SK-N-SH (cell line): Measurements from ENCODE around the gene MRPL53. TPM values are rescaled to one million over a fixed set of nuclear protein-coding genes. Genes with fewer than 3 reads are reported as not detected.

Experiments
- CTCF ChIA-PET: fragments of 300-600, 350-600 bp; formaldehyde crosslinking; extraction: SDS; loops from one replicate; lab custom pipeline; 2021; lab: Yijun Ruan, JAX
- POLR2A ChIA-PET: fragments of 350-600 bp; sonication (Branson Sonifier 250); formaldehyde crosslinking; extraction: SDS; loops from one replicate; lab custom pipeline; 2020; ENCODE audit warnings: antibody characterized with exemption, inconsistent platforms; lab: Yijun Ruan, JAX
- DNase-seq: peaks from one replicate; pipeline ENCODE4 v3.0.0; 2012
- H2AFZ ChIP-seq: fragments of 200-600 bp; sonication (generic); 2 replicates; pipeline ENCODE4 v1.8.1; 2016; ENCODE audit warnings: antibody characterized with exemption, mild to moderate bottlenecking, low read depth
- H3F3A ChIP-seq: fragments of 200-600 bp; sonication (generic); replicated peaks from 2 replicates; pipeline ENCODE3; 2016; ENCODE audit warnings: antibody characterized with exemption, mild to moderate bottlenecking; ENCODE audit not compliant: insufficient read depth
- H3K27ac ChIP-seq, 2 experiments: fragments of 200-500 bp in 1 of 2; fragments of 200-600 bp in 1 of 2; sonication (Bioruptor generic) in 1 of 2; sonication (generic), shearing (Covaris generic) in 1 of 2; 2 replicates each; pipeline versions ENCODE4 v1.5.1 to v1.6.1; 2014 to 2016; ENCODE audit warnings: low read depth in 2 of 2, inconsistent platforms in 1 of 2, low read length in 1 of 2, mild to moderate bottlenecking in 1 of 2, mixed read lengths in 1 of 2
- H3K27me3 ChIP-seq: fragments of 200-600 bp; sonication (generic), shearing (Covaris generic); 2 replicates; pipeline ENCODE4 v1.6.1; 2016; ENCODE audit warnings: mixed run types; ENCODE audit not compliant: insufficient read depth
- H3K36me3 ChIP-seq, 2 experiments: fragments of 200-500 bp in 1 of 2; fragments of 200-600 bp in 1 of 2; sonication (Bioruptor generic) in 1 of 2; sonication (generic) in 1 of 2; replicated peaks in 1 of 2; 2 replicates each; pipeline versions ENCODE3 to v1.5.1; 2014 to 2016; ENCODE audit warnings: low read length in 1 of 2, mild to moderate bottlenecking in 1 of 2; ENCODE audit not compliant: insufficient read depth in 2 of 2, control insufficient read depth in 1 of 2
- H3K4me1 ChIP-seq, 2 experiments: fragments of 200-500 bp in 1 of 2; fragments of 200-600 bp in 1 of 2; sonication (Bioruptor generic) in 1 of 2; sonication (generic), shearing (Covaris generic) in 1 of 2; 2 replicates each; pipeline versions ENCODE4 v1.5.1 to v1.6.1; 2014 to 2016; ENCODE audit warnings: low read depth in 1 of 2, low read length in 1 of 2, mixed run types in 1 of 2; ENCODE audit not compliant: insufficient read depth in 2 of 2, control insufficient read depth in 1 of 2
- H3K4me2 ChIP-seq: fragments of 200-600 bp; sonication (generic), shearing (Covaris generic); 2 replicates; pipeline ENCODE4 v1.6.1; 2017; ENCODE audit warnings: mixed run types
- H3K4me3 ChIP-seq, 2 experiments: fragments of 200-500 bp in 1 of 2; fragments of 200-600 bp in 1 of 2; sonication (Bioruptor generic) in 1 of 2; sonication (generic), shearing (Covaris generic) in 1 of 2; 2 replicates each; pipeline versions ENCODE4 v1.5.1 to v1.8.1; 2014 to 2016; ENCODE audit warnings: low read depth in 2 of 2, inconsistent platforms in 1 of 2, low read length in 1 of 2, mild to moderate bottlenecking in 1 of 2, mixed read lengths in 1 of 2, moderate library complexity in 1 of 2
- H3K79me2 ChIP-seq: fragments of 200-600 bp; sonication (generic); 2 replicates; pipeline ENCODE4 v1.8.1; 2017; ENCODE audit warnings: mild to moderate bottlenecking; ENCODE audit not compliant: insufficient read depth
- H3K9ac ChIP-seq: fragments of 200-600 bp; sonication (generic); 2 replicates; pipeline ENCODE4 v1.6.1; 2017; ENCODE audit warnings: mixed run types
- H3K9me2 ChIP-seq: fragments of 200-600 bp; sonication (generic); 2 replicates; pipeline ENCODE4 v1.6.1; 2017; ENCODE audit warnings: mixed run types
- H3K9me3 ChIP-seq: fragments of 200-600 bp; sonication (generic); 2 replicates; pipeline ENCODE4 v1.6.1; 2017; ENCODE audit warnings: mixed run types, mild to moderate bottlenecking, moderate library complexity
- H4K20me1 ChIP-seq: fragments of 200-600 bp; sonication (generic); 2 replicates; pipeline ENCODE4 v1.6.1; 2017; ENCODE audit warnings: mild to moderate bottlenecking, mixed run types; ENCODE audit not compliant: insufficient read depth
- CHD2 ChIP-seq: fragments of 150-350 bp; IDR thresholded peaks from 2 replicates; pipeline ENCODE4 v1.6.1; 2018; ENCODE audit warnings: low read length; ENCODE audit not compliant: partially characterized antibody
- EP300 ChIP-seq, 2 experiments: IDR thresholded peaks; 2 replicates each; pipeline versions ENCODE4 v1.4.0 to v1.6.1; 2012; ENCODE audit warnings: borderline replicate concordance in 1 of 2, low read depth in 1 of 2, low read length in 1 of 2
- FOSL2 ChIP-seq: IDR thresholded peaks from 2 replicates; pipeline ENCODE4 v1.4.0; 2012; ENCODE audit warnings: low read depth, mild to moderate bottlenecking, moderate library complexity, borderline replicate concordance
- FOXJ3 ChIP-seq: sonication (generic); formaldehyde crosslinking; IDR thresholded peaks from 2 replicates; pipeline ENCODE4 v1.5.1; 2020; ENCODE audit warnings: mild to moderate bottlenecking, missing genetic modification reagents
- FOXM1 ChIP-seq: IDR thresholded peaks from 2 replicates; pipeline ENCODE4 v1.4.0; 2012; ENCODE audit warnings: low read depth, mild to moderate bottlenecking
- GATA2 ChIP-seq: sonication (generic); formaldehyde crosslinking; IDR thresholded peaks from 2 replicates; pipeline ENCODE4 v1.5.0; 2020; ENCODE audit warnings: mild to moderate bottlenecking, missing genetic modification reagents
- MXI1 ChIP-seq: IDR thresholded peaks from 2 replicates; pipeline ENCODE4 v1.6.1; 2012; ENCODE audit warnings: mild to moderate bottlenecking, low read depth, low read length, improper control_type of control experiment
- NRF1 ChIP-seq: IDR thresholded peaks from 2 replicates; pipeline ENCODE4 v1.6.1; 2012; ENCODE audit warnings: low read depth, mild to moderate bottlenecking, low read length
- RAD21 ChIP-seq: IDR thresholded peaks from 2 replicates; pipeline ENCODE4 v1.6.1; 2012; ENCODE audit warnings: mild to moderate bottlenecking, low read length
- RCOR1 ChIP-seq: fragments of 150-350 bp; IDR thresholded peaks from 2 replicates; pipeline ENCODE4 v1.6.1; 2017; ENCODE audit warnings: antibody characterized with exemption, low read length
- RFX5 ChIP-seq: IDR thresholded peaks from 2 replicates; pipeline ENCODE4 v1.6.1; 2012; ENCODE audit warnings: mild to moderate bottlenecking, improper control_type of control experiment, low read length
- RXRA ChIP-seq: IDR thresholded peaks from 2 replicates; pipeline ENCODE4 v1.4.0; 2012; ENCODE audit warnings: low read depth, mild to moderate bottlenecking, borderline replicate concordance
- SIN3A ChIP-seq: IDR thresholded peaks from 2 replicates; pipeline ENCODE4 v1.6.1; 2012; ENCODE audit warnings: low read depth, mild to moderate bottlenecking, low read length, moderate library complexity, borderline replicate concordance
- SMC3 ChIP-seq: IDR thresholded peaks from 2 replicates; pipeline ENCODE4 v1.6.1; 2012; ENCODE audit warnings: low read depth, low read length, improper control_type of control experiment
- YY1 ChIP-seq: IDR thresholded peaks from 2 replicates; pipeline ENCODE4 v1.4.0; 2012; ENCODE audit warnings: low read depth, mild to moderate bottlenecking
- WGBS: methylation state at CpG from one replicate; pipeline ENCODE4 v1.1.6; 2017; ENCODE audit warnings: low lambda C conversion rate; 5-methylcytosine and 5-hydroxymethylcytosine counted together
- polyA plus RNA-seq, 3 experiments: library from polyadenylated mRNA; depleted of rRNA; stranded (reverse); fragments of >200 nt; gene quantifications; 2 replicates each; pipeline ENCODE4 v1.2.3, GENCODE V29; 2012
- TF ChIP-seq, protein P1 (sequence below): IDR thresholded peaks from 2 replicates; pipeline ENCODE4; 2012
- TF ChIP-seq, protein P2 (sequence below): fragments of 150-350 bp; IDR thresholded peaks from 2 replicates; pipeline ENCODE4 v1.6.1; 2017; ENCODE audit warnings: antibody characterized with exemption, low read length, low read depth, borderline replicate concordance
- TF ChIP-seq, protein P3 (sequence below): IDR thresholded peaks from 2 replicates; pipeline ENCODE4 v1.6.1; 2012; ENCODE audit warnings: mild to moderate bottlenecking, low read depth, low read length, moderate library complexity
- TF ChIP-seq, protein P4 (sequence below): fragments of 150-350 bp; IDR thresholded peaks from 2 replicates; pipeline ENCODE4 v1.6.1; 2016; ENCODE audit warnings: mild to moderate bottlenecking, low read depth, low read length

Gene MRPL53
- polyA plus RNA-seq, 1 of the 3 experiments (the other 2 are of a cell fraction): 95.0 TPM

DNA sequence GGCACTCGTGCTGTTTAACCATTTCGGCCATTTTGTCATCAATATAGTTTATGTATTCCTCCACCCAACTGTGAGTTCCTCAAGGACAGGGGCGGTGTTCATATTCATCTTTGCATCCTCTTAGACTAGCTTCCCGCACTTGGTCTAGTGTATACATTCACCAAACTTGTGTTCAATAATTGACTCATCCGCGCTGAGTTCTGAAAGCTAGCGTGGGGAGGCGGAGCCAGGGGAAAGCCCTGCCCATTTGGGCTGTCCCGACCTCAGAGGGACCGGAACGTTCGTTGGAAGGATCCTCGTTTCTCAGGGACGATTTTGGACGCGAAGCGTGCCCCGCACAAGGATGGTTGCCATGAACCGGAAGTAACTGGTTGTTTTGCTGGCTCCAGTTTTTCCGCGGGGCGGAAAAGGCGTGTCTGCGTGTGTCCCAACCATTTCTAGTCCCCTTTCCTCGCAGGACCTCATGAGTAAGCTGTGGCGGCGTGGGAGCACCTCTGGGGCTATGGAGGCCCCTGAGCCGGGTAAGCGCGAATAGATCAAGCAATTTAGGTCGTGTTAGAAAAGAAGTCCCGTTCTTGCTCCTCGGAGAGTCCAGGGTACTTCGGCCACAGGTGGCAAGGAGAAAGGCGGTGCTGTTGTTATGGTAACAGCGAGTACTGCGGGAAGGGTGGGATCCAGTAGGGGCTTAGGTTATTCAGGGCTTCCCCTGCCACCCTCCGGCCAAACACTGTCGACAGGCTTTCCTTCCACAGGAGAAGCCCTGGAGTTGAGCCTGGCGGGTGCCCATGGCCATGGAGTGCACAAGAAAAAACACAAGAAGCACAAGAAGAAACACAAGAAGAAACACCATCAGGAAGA lies 17.6 kb downstream of the MRPL53 start, which contains the start of gene INO80B (continued):
- no peak for TF ChIP-seq NRF1
- TF ChIP-seq RFX5: 0 out of 2 replicates have a peak, but pooled peaks have one; percentile 26
- TF ChIP-seq, protein P1, sequence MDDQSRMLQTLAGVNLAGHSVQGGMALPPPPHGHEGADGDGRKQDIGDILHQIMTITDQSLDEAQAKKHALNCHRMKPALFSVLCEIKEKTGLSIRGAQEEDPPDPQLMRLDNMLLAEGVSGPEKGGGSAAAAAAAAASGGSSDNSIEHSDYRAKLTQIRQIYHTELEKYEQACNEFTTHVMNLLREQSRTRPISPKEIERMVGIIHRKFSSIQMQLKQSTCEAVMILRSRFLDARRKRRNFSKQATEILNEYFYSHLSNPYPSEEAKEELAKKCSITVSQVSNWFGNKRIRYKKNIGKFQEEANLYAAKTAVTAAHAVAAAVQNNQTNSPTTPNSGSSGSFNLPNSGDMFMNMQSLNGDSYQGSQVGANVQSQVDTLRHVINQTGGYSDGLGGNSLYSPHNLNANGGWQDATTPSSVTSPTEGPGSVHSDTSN: peak; percentile 47; the same call in 1 of the 2 replicates
- no peak for TF ChIP-seq FOSL2
- TF ChIP-seq, protein P2, sequence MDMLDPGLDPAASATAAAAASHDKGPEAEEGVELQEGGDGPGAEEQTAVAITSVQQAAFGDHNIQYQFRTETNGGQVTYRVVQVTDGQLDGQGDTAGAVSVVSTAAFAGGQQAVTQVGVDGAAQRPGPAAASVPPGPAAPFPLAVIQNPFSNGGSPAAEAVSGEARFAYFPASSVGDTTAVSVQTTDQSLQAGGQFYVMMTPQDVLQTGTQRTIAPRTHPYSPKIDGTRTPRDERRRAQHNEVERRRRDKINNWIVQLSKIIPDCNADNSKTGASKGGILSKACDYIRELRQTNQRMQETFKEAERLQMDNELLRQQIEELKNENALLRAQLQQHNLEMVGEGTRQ: 0 out of 2 replicates have a peak, but pooled peaks have one; percentile 10
- no peak; the same call in 1 of the 2 replicates for TF ChIP-seq RAD21
- TF ChIP-seq RCOR1: no peak; the same call in 1 of the 2 replicates
- TF ChIP-seq SMC3: peak; percentile 29; the same call in 1 of the 2 replicates
- peak; percentile 96; the same call in 1 of the 2 replicates for TF ChIP-seq SIN3A
- peak; percentile 99 for TF ChIP-seq MXI1
- TF ChIP-seq CHD2: peak; percentile 91

DNA sequence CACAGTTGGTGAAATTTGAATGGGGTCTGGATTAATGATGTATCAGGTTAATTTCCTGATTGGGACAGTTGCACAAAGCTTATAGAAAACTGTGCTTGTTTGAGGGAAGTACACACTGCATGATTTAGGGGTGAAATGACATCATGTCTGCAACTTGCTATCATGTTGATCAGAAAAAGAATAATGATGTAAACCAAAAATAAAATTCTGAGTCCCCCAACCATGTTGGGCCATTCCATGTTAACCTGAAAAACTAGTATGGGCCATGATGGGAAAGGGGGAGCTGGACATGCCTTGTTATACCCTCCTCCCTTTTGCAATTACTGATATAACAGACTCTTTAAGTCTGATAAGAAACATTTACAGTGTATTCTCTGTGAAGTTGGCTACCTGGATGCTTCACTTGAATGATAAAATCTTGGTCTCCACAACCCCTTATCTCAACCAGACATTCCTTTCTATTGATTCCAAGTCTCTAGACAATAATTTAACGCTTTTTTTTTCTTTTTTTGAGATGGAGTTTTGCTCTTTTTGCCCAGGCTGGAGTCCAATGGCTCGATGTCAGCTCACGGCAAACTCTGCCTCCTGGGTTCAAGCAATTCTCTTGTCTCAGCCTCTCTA lies 21.8 kb downstream of the MRPL53 start:
- ChIA-PET CTCF (interaction anchor here (0.7 kb wide), 1 partner anchor 99 kb away, joined by 3 read pairs; no protein-coding TSS in a partner anchor), POLR2A (no interaction called here)
- Histone ChIP-seq H3K27ac (no peak overlapping the region), H2AFZ (no peak overlapping the region), H3K27me3 (no peaks in the 10 kb centered on the region), H4K20me1 (no peaks in the 10 kb centered on the region), H3K79me2 (peaks cover 7% of the 10 kb centered on the region), H3K4me1 (peaks cover 3 to 4% of the 10 kb centered on the region in 2 experiments; a peak in 2 of 4 replicates), H3K9me2 (no peaks in the 10 kb centered on the region), H3K9ac (no peak overlapping the region), H3K4me3 (no peak overlapping the region), H3K9me3 (no peaks in the 10 kb centered on the region), H3K4me2 (no peak overlapping the region), H3K36me3 (no peaks in the 10 kb centered on the region), H3F3A (peaks cover 7% of the 10 kb centered on the region)
- TF ChIP-seq CHD2 (no peak), RXRA (no peak), FOSL2 (no peak), EP300 (IDR thresholded peaks at IDR 0.05; ENCODE audit: borderline replicate concordance in 1 of 2, low read depth in 1 of 2, low read length in 1 of 2) (no peak), FOXM1 (no peak), GATA2 (CRISPR knock-in tag) (no peak), NRF1 (no peak), FOXJ3 (CRISPR knock-in tag) (no peak), YY1 (no peak)
- TF ChIP-seq, protein P3, sequence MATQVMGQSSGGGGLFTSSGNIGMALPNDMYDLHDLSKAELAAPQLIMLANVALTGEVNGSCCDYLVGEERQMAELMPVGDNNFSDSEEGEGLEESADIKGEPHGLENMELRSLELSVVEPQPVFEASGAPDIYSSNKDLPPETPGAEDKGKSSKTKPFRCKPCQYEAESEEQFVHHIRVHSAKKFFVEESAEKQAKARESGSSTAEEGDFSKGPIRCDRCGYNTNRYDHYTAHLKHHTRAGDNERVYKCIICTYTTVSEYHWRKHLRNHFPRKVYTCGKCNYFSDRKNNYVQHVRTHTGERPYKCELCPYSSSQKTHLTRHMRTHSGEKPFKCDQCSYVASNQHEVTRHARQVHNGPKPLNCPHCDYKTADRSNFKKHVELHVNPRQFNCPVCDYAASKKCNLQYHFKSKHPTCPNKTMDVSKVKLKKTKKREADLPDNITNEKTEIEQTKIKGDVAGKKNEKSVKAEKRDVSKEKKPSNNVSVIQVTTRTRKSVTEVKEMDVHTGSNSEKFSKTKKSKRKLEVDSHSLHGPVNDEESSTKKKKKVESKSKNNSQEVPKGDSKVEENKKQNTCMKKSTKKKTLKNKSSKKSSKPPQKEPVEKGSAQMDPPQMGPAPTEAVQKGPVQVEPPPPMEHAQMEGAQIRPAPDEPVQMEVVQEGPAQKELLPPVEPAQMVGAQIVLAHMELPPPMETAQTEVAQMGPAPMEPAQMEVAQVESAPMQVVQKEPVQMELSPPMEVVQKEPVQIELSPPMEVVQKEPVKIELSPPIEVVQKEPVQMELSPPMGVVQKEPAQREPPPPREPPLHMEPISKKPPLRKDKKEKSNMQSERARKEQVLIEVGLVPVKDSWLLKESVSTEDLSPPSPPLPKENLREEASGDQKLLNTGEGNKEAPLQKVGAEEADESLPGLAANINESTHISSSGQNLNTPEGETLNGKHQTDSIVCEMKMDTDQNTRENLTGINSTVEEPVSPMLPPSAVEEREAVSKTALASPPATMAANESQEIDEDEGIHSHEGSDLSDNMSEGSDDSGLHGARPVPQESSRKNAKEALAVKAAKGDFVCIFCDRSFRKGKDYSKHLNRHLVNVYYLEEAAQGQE: no peak
- TF ChIP-seq, protein P4, sequence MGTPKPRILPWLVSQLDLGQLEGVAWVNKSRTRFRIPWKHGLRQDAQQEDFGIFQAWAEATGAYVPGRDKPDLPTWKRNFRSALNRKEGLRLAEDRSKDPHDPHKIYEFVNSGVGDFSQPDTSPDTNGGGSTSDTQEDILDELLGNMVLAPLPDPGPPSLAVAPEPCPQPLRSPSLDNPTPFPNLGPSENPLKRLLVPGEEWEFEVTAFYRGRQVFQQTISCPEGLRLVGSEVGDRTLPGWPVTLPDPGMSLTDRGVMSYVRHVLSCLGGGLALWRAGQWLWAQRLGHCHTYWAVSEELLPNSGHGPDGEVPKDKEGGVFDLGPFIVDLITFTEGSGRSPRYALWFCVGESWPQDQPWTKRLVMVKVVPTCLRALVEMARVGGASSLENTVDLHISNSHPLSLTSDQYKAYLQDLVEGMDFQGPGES: no peak
- 72% methylated on average over 3 of the region's 3 CpGs for WGBS
- no peak for DNase-seq
